HG02938 (cell line): Measurements from ENCODE around the gene GNL3.
"Not testable (repeated sequence)": the region's sequence is repeated elsewhere in the genome, so short reads cannot be mapped to it uniquely, and the experiment has no call there.

Experiments
- ATAC-seq: cut with Tn5 transposase; IDR thresholded peaks from one replicate; pipeline ENCODE4 v1.9.1; 2021; ENCODE audit warnings: mild to moderate bottlenecking, moderate library complexity; ENCODE audit not compliant: unreplicated experiment

GNL3 gene, protein sequence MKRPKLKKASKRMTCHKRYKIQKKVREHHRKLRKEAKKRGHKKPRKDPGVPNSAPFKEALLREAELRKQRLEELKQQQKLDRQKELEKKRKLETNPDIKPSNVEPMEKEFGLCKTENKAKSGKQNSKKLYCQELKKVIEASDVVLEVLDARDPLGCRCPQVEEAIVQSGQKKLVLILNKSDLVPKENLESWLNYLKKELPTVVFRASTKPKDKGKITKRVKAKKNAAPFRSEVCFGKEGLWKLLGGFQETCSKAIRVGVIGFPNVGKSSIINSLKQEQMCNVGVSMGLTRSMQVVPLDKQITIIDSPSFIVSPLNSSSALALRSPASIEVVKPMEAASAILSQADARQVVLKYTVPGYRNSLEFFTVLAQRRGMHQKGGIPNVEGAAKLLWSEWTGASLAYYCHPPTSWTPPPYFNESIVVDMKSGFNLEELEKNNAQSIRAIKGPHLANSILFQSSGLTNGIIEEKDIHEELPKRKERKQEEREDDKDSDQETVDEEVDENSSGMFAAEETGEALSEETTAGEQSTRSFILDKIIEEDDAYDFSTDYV

DNA sequence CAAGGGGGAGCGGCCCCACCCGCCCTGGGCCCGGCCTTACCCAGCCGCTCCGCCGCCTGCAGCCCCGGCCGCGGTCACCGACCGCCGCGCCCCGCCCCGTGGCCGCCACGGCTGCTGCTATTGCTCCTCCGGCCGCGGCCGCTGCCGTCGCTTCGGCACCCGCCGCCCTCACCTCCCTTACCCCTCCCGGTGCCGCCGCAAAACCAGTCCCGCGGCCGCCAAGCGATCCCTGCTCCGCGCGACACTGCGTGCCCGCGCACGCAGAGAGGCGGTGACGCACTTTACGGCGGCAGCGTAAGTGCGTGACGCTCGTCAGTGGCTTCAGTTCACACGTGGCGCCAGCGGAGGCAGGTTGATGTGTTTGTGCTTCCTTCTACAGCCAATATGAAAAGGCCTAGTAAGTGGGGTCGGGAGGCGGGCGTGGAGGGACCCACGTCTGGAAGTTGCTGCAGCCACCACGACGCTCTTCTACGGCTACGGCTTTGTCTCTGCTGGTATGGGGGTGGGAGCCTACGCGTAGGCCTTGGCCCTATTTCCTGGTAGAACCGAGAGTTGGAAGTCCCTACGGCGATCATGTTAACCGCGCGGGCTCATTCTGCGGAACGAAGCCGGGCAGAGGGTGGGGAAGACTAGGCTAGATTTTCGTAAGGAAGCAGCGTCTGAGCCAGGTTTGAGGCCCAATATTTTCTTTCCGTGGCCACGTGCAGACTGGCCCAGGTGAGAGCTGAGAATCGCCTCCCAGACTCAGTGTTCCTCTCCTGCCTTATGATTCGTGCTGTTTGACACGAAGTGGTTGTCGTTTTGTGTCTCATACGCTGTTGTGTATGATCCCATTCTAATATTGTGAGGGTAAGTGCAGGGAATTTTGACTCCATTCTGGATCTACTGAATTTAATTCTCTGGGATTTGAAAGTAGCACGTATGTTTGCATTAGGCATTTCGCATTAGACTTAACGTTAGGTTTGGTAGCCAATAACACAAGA lies at the start of gene GNL3, which contains the start of gene PBRM1:
Gene GNL3 (plus strand): TSS at position 324 of the 983 bp plus-strand sequence. CDS start 61 bp downstream, at position 385.
Gene PBRM1 (minus strand): TSS at position 205 of the 983 bp plus-strand sequence.
- ATAC-seq: peak; percentile 80

DNA sequence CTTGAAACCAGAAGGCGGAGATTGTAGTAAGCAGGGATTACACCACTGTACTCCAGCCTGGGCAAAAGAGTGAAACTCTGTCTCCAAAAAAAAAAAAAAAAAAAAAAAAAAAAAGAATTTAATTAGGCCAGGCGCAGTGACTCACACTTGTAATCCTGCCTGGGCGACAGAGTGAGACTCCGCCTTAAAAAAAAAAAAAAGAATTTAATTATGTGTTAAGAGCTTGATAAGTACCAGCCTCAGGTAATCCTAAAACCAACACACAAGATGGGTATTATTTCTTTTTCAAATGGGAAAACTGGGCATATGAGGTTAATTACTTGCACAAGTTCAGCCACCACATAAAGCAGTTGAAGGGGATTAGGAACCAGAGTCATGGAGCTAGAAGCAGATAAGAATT lies 49.2 kb upstream of the GNL3 start:
- no peak for ATAC-seq

DNA sequence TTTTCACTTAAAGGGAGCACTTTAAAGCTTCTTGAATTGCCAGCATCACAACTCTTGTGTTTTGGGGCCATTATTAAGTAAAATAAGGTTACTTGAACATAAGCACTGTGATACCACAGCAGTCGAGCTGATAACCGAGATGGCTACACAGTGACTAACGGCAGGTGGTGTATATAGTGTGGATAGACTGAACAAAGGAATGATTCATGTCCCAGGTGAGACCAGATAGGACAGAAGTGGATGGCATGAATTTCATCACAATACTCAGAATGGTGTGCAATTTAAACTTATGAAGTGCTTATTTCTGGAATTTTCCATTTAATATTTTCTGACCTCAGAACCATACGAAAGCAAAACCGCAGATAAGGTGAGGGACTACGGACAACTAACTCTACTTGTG lies 40.3 kb upstream of the GNL3 start:
- ATAC-seq: no peak

DNA sequence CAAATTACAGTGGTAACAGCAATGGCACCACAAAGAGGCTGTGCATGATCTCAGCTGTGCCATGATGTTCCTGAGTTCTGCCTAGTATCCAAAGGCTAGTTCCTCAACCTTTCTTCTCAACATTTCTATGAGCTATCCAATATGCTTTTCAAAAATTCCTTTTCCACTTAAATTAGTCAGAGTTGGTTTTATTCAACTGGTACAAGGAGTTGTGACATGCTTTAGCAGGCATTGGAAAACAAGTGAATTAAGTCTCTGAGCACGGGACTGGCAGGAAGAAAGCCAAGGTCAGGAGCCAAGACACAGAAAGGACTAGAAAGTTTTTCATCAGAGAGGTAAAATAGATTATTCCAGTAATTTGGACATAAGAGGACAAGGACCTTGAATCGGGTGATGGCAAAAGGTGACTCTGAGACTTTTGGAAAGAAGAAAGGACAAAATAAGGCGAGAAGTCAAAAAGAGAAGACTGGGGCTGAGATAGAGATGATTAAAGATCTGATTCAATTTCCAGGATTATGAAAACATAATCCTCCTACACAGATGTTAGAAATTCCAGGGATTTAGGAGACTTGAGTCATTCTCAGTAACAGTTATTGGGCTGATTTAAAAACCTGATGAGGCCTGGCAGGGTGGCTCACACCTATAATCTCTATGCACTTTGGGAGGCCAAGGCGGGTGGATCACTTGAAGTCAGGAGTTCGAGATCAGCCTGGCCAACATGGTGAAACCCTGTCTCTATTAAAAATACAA lies 36.2 kb upstream of the GNL3 start:
- ATAC-seq: no peak

DNA sequence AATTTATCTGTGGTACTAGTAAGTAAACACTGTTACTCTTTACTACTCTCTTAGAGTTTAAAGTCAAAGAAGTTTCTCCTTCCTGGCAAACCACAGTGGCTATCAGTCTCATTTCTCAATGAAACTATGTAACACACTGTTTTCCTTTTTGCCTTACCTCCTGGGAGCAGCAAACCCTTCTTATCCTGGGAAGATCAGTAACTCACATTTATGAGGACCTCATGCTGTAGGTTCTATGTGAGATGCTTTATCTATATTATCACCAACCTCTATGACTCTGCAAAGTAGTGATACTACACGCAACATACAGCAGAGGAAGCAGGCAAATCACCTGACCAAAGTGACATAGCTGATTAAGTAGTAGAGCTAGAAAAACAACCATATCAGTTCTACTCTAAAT lies 35.4 kb upstream of the GNL3 start:
- no peak for ATAC-seq

DNA sequence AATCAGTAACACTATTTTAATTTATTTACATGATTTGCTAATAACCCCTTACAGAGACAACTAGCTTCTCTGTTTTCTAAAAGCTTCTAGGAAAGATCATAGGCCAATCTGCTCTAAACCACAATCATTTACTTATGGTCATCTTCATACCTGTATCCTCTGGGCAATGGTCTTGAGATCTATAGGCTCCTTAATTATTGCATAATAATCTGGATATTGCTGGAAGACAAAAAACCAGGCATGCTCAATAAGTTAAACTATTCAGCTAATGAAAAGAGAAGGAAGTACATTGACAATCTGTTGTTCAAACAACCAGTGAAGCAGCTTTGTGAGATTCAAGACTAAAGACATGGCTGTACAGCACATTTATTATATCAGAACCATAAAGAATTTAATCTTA lies 34.2 kb upstream of the GNL3 start:
- no peak for ATAC-seq

DNA sequence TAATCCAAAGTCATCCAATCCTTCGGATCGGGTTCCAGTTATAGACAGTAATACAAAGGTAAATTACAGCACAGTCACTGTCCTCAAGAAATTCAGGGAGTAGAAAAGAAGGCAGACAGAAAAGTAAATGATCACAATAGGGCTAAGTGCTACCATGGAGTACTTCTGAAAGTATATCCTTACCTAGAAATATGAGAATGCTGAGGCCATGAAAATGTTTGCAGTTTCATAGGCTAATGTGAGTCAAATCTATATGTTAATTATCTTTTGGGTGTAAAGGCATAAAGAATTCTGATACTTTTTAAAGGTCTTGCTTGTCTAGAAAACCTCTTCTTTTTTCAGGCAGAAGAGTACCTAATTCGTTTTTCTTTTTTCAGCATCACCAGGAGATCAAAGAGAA lies 29.9 kb upstream of the GNL3 start:
- no peak for ATAC-seq

DNA sequence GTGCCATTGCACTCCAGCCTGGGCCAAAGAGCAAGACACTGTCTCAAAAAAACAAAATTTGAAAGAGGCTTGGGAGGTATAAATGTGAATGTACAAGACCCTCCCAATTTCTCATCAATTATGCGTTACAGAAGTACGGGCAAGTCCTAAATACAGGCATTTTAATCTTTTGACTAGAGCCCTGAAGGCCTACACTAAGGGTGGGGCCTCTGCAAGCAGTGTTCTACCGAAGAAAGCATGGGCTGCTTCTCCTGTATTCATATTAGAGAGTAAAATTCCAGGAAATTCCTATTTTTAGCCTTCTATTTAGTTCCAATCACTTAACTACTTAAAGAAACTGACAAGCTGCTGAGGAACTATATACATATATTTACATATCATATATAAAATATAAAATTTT lies 25.8 kb upstream of the GNL3 start:
- no peak for ATAC-seq

DNA sequence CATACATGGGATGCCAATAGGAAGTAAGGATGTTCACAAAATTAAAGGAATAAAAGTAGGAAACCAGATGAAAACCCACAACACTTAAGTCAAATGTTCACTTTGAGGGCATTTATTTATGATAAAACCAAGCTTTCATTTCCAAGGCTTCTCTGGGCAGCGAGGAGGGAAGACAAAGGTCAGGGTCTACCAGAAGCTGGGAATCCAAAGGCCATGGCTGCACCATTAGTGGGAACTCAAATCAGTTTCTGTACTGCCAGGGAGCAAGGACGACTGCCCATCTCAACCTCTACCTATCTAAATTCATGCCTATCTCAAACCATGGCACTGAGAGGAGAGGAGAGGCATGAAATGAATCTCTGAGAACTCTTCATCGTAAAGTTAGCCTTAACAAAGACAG lies 22.7 kb upstream of the GNL3 start:
- ATAC-seq: no peak

DNA sequence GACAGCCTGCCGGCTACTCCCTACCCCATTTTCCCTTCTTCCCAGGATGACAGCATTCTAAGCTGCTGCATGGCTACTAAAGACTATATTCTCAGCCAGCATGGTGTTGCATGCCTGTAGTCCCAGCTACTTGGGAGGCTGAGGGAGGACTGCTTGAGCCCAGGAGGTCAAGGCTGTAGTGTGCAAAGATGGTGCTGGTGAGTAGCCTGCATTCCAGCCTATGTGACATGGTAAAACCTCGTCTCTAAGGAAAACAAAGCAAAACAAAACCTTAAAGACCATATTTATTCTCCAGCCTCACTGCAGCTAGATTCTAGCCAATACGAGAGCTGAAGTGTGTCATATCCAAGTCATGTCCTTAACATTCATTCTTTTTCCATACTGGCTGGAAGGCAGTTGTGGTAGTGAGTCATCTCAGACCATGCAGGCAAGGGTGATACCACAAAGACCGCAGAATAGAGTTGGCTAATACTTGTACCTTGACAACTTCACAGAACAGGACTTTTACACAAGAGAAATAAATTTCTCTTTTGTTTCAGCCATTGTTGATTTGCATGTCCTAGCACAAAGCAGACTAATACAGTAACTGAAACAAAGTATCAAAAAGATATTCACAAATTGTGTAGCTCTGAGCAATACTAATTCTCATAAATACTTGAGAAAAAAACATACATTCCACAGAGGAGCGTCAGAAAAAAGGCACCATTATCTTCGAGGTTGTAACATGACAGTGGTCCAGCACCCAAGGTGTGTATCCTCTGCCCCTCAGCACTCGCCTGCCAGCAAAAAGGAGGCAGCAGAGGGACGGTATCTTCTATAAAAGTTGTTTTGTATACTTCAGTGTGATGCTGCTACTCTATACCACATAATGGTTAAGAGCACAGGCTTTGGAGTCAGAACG lies 15.0 kb upstream of the GNL3 start:
- peak; percentile 76 for ATAC-seq

DNA sequence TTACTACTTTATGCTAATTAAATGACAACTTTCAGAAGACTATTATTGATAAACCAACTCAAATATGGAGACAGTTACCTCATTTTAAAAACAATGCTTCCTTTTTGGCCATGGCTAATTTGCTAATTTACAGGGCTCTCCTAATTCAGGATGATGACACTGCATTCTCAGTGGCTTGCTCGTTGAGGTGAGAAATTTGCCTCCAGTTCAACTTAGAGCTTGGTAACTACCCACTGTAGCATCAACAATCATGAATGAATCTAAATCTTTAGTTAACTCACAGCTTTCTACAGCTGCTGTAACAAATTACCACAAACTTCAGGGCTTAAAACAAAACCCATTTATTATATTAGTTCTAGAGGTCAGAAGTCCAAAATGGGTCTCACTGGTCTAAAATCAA lies 14.2 kb upstream of the GNL3 start:
- no peak for ATAC-seq

DNA sequence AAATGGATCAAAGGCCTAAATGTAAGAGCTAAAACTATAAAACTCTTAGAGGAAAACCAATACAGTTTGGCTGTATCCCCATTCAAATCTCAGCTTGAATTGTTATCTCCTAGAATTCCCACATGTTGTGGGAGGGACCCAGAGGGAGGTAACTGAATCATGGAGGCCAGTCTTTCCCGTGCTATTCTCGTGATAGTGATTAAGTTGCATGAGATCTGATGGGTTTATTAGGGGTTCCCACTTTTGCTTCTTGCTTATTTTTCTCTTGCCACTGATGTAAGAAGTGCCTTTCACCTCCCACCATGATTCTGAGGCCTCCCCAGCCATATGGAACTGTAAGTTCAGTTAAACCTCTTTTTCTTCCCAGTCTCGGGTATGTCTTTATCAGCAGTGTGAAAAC lies 9.6 kb upstream of the GNL3 start:
- ATAC-seq: not testable (repeated sequence)

DNA sequence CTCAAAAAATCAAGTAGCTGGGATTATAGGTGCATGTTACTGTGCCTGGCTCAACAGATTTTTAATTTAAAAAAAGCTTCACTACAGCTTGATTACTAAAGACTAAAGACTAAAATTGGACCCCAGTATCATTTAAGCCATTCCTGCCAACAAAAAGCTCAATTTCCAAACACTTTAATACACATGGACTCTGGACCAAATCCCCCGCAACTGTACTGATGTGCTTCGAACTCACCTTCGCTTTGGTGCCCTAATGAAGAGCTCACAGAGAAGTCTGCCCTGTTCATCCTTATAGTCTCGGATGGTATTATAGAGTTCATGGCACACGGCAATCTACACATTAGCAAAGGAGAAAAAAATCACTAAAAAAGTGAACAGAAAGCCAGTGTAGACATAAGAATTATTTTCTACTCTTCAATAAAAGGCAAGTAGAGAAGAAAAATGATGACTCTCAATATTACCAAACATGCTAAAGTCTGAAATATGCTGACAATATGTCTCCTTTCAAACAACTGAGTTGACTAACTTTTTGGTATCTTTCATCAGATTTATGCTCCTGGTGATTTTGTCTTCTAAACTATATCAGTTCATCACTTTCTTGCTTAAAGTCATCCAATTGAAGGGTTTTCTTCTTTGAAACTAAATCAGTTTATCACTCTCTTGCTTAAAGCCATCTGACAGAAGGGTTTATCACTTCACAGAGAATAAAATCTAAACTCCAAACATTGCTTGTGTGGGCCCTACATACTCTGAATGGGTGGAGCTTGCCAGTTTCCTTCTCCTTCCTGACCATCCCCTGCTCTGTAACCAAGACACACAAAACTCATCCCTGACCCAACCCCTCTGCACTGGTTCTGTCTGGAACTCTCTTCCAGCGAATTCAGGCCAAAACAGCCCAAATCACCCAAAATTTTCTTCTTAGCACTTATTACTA lies 7.3 kb upstream of the GNL3 start:
- no peak for ATAC-seq

DNA sequence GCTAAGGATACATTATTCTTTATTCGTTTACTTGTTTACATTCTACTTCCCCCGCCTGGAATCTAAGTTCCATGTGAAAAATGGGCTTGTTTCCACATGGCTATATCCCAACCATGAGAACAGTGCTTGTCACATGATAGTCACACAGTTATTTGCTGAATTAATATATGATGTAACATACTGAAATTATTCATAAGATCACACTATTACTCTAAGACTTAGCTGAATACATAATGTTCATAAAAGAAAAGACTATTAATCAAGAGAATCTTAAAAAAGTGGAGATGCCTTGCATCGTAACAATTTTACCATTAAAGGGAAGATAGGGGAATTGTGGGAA lies 6.7 kb upstream of the GNL3 start:
- ATAC-seq: no peak

DNA sequence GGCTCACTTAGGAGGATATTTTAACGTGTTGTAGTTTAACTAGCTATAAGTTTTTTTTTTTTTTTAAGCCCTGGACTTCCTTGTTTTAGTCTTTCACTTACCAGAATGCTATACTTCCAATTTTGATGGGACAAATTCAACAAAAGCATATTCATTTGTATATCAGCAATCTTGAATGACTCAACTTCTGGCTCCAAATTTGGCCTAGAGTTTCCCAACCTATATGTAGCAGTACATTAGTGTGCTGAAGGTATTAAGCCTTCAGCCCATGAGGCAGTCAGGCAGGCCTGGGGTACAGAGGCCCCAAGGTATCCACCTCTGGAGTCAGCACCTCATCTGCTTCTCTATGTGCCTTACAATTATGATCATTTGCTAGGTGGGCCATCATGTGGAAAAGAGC lies 6.0 kb upstream of the GNL3 start:
- ATAC-seq: no peak

DNA sequence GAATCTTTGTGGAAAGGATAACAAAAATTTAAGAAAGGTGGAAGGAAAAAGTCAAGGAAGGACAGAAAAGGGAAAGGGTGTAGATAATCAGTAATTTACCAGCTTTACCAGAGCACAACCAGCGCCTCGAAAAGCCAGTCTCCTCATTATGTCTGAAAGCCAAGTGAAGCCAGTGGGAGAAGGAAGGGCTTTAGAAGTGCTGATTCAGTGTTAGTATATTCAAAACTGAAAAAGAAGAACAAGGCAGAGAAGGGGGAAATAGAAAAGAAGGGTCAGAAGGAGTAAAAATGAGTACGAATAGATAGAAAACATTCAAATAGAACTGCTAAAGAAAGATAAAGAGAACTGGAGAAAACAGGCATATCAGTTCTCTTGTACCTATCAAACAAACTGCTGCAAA lies 4.2 kb upstream of the GNL3 start:
- no peak for ATAC-seq

DNA sequence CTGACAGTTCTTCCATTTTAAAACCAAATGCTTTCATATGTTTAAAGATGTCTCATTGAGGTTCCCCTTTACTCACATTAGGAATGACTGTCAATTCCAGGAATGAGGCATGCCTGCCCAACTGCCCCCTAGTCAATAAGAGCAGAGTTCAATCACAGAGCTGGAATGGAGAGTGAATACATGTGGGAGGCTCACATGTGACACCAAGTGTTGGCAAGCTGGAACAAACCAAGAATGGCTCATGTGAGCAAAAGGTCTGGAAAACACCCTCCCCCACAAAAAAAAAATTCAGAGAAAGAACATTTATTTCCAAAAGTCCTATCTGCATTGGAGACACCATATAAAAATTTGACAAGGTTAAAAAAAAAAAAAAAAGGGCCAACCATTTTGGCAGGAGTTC lies 3.8 kb upstream of the GNL3 start:
- no peak for ATAC-seq

DNA sequence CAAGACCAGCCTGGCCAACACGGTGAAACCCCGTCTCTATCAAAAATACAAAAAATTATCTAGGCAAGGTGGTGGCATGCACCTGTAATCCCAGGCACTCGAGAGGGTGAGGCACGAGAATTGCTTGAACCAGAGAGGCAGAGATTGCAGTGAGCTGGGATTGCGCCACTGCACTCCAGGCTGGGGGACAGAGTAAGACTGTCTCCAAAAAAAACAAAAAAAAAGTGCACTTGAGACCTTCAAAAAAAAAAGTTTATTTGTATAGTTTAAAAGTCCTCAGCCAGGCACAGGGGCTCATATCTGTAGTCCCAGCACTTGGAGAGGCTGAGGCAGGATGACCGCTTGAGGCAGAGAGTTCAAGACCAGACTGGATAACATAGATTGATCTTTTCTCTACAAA lies 2.2 kb upstream of the GNL3 start:
- no peak for ATAC-seq

DNA sequence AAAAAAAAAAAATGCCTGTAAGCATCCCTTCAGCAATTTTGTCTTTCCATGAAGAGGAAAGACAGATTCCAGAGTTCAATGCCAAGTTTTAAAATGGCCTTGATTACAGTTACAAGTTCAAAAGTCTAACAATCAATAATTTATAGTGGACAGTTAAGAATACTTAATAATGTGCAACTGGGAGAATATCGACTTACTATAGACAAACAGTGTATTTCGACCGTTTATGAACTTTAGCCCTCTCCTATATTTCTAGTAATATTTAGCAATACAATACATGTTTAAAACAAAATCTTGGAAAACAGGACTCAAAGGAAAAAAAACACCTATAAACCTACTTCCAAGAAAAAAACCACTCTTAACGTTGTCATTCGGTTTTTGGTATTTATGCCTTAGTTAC lies 1.6 kb upstream of the GNL3 start:
- no peak for ATAC-seq
